Activated CD4-positive, alpha-beta T cell treated with anti-CD3 and anti-CD28 coated beads, Interleukin-2, amount 50 U/mL, for 4 hours (primary cell): Measurements from ENCODE around the gene DACH1.

Experiments used
- DNase-seq, 2 experiments: peaks; one replicate each; pipeline ENCODE4 v3.0.0-alpha.2; 2020

The DACH1 gene

GRCh38 chr13:71477735-71478134 lies 389.3 kb downstream of the DACH1 start:
- no peak for DNase-seq

GRCh38 chr13:71474936-71475335 lies 392.1 kb downstream of the DACH1 start:
- no peak for DNase-seq

DNA sequence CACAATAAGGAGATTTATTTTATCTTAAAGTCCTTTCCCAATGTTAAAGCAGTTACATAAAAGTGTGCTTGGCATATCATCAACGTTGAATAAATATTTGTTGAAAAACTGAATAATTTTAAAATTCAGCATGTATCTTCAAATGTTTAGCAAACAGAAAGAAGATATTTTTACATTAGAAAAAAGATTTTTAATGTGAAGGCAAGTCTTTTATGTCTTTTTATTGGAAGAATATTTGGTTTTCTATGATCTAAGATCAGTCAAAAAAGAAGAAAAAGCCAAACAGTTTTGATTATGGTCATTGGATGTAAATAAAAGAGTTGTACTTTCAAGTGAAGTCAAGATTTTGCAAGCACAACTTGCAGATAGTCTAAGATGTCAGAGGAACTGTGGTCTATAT lies 397.4 kb downstream of the DACH1 start:
- no peak for DNase-seq

GRCh38 chr13:71464686-71465085 lies 402.3 kb downstream of the DACH1 start:
- DNase-seq, result no peak

DNA sequence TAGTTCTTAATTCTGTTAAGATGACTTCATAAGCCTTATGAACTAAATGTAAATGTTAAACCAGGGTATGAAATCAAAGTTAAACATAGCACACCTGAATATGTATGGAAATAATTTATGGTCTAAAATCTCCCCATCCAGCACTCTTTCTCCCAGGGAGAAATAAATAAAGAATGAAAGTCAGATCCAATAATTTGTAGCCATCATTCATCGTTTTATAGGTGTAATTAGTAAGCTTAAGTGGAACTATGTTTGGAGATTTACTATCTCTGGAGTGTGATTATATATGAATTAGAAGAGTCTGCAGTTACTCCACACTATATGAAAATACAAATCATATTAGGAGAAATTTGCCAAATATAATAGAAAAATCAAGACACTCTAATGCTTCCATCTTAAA lies 405.1 kb downstream of the DACH1 start:
- DNase-seq, result no peak

GRCh38 chr13:71460211-71460610 lies 406.8 kb downstream of the DACH1 start:
- no peak for DNase-seq

DNA sequence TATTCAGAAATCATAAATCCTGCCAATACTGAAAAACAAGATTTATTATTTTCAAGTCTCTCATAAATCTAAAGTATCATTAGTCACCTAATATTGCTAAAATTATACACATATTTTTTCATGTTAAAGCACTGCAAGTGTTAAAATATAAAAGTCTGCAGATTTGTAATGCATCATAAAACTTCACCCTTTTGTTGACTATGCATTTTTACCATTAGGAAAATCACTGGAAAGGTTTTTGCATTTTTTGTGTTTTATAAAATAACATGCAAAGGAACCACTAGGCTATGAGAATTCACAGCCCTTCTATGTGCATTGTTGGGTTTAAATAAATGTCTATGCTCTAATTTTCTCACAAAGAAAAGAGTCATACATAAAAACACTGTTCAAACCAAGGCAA lies 407.3 kb downstream of the DACH1 start:
- DNase-seq, result no peak

- DNase-seq, result no peak
Measured at GRCh38 chr13:71457645-71458044, 409.4 kb downstream of the DACH1 start.

GRCh38 chr13:71456136-71456535 lies 410.9 kb downstream of the DACH1 start:
- no peak for DNase-seq

DNA sequence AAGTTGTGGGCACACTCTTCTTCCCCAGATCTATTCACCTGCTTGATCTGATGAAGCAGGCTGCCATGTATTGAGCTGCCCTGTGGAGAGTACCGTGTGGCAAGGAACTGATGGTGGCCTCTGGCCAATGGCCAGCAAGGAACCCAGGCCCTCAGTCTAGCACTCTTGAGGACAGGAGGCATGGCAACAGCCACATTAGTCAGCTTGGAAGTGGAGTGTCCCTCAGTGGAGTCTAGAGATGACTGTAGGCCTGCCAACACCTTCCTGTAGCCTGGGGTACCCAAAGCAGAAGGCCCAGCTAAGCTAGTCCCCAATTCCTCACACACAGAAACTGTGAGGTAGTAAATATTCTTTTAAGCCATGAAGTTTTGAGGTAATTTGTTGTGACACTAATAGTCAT lies 412.5 kb downstream of the DACH1 start:
- DNase-seq, result no peak

DNA sequence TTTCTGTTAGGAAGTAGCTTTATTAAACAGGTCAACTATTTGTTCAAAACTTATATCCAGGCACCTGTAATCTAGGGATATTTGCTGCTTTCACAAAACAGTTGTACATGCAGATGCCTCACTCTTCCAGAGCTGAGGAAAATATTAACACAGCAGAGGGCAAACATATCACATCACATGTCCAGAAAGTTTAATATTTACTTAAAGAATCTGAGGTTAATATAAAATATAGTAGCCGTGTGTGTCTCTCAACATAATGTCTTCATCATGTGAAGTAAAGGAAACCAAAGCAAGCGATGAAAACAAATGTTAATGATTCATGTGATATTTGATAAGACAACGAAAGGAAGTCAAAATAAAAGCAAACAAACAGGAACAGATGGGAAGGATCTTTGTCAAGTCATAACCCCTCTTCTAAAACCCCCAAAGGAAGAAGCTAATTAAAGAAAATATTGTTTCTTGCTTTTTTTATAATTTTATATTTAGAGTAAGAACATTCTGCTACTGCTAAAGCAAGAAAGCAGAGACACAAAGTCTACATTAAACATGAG lies 418.8 kb downstream of the DACH1 start:
- DNase-seq, result no peak

- DNase-seq, result no peak
Measured at GRCh38 chr13:71437704-71438103, 429.3 kb downstream of the DACH1 start.

GRCh38 chr13:71430681-71431080 lies 436.3 kb downstream of the DACH1 start:
- DNase-seq, result no peak

GRCh38 chr13:71417205-71417604 lies 449.8 kb downstream of the DACH1 start:
- DNase-seq, result no peak

DNA sequence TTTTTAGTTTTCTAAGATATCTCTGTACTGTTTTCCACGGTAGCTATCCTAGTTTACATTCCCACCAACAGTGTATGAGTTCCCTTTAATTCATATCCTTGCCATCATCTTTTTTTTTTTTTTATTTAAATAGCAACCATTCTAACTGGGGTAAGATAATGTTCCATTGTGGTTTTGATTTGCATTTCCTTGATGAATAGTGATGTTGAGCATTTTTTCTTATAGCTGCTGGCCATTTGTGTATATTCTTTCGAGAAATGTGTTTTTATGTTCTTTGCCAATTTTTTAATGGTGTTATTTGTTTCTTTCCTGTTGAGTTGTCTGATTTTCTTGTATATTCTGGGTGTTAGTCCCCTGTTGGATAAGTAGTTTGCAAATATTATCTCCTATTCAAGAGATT lies 454.8 kb downstream of the DACH1 start:
- no peak for DNase-seq

DNA sequence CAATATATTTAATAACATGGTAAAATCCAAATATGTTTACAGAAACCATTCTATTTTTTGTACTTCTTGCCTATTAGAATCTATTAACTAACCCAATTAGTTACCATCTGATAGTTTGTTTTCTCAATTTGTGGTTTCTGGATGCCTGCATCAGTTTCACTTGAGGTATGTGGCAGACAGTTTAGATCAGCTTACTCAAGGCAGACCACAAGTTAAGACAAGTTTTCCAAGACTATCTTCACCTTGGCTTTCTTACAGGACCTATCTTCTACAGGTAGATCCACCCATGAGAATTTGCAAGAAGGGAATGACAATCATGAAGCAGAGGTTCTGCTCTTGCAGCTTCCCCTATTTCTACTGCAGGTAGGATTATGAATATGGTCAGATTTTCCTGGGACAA lies 458.6 kb downstream of the DACH1 start:
- DNase-seq, result no peak

GRCh38 chr13:71399631-71400215 lies 467.3 kb downstream of the DACH1 start:
- DNase-seq, result no peak

- no peak for DNase-seq
Measured at GRCh38 chr13:71396149-71396548, 470.9 kb downstream of the DACH1 start.

DNA sequence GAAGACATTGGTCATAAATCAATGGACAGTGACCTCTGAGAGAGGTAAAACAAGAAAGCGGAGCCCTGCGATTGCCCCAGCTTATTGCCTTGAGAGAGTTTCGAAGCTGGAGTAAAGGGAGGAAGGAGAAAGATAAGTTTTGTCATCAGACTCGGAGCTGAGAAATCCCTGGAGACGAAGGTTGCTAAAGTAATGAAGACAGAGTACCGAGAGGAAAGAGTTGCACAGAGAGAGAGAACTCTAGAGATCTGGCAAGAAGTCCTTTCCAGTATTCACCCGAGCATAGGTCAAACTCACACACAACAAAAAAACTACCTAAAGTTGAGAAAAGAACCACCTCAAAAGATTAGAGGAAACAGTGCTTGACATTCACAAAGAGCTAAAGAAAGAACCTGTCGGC lies 472.0 kb downstream of the DACH1 start:
- no peak for DNase-seq

DNA sequence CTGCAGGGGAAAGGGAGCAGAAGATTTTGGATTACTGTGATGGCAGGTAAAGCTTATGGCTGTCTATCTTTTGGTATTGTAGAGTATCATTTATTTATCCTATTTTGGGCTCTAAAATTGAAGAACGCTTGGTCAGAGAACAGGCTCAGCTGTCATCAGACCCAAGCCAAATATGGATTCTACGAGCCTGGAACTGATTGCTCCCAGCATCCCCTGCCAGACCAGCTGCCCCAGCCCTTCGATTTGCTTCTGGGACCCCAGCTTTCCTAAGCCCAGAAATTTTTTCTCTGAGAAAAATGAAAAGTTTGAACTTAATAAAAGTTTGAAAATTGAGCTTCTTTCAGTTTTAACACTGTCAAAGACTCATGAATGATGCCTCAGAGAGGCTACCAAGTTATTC lies 472.8 kb downstream of the DACH1 start:
- no peak for DNase-seq
